WERI-Rb-1 (cell line): ENCODE results near the gene DDX54.

ENCODE experiments used
- DNase-seq: peaks from one replicate; pipeline ENCODE4 v3.0.0-alpha.2; 2020
- H3K27ac ChIP-seq: fragments of 250-450 bp; sonication (Bioruptor Pico); 2 replicates; pipeline ENCODE4 v1.5.1; 2020; ENCODE audit warnings: mild to moderate bottlenecking, moderate library complexity
- H3K27me3 ChIP-seq: fragments of 250-450 bp; sonication (Bioruptor Pico); 2 replicates; pipeline ENCODE4 v1.5.1; 2021; ENCODE audit warnings: mild to moderate bottlenecking, low read depth, moderate library complexity; ENCODE audit not compliant: insufficient read depth, severe bottlenecking
- H3K36me3 ChIP-seq: fragments of 250-450 bp; sonication (Bioruptor Pico); 2 replicates; pipeline ENCODE4 v1.5.1; 2020; ENCODE audit warnings: mild to moderate bottlenecking, moderate library complexity
- H3K4me3 ChIP-seq: 2 replicates; pipeline ENCODE4 v1.5.1; 2011; ENCODE audit warnings: low read depth, mild to moderate bottlenecking, control low read depth, low read length
- H3K9me3 ChIP-seq: fragments of 250-450 bp; sonication (Bioruptor Pico); 2 replicates; pipeline ENCODE4 v1.5.1; 2021; ENCODE audit warnings: mild to moderate bottlenecking, moderate library complexity; ENCODE audit not compliant: severe bottlenecking
- TF ChIP-seq, protein P1 (sequence below): IDR thresholded peaks from 2 replicates; pipeline ENCODE4 v1.5.1; 2011; ENCODE audit warnings: low read depth, mild to moderate bottlenecking, control low read depth, inconsistent platforms, low read length

DDX54 gene

DNA sequence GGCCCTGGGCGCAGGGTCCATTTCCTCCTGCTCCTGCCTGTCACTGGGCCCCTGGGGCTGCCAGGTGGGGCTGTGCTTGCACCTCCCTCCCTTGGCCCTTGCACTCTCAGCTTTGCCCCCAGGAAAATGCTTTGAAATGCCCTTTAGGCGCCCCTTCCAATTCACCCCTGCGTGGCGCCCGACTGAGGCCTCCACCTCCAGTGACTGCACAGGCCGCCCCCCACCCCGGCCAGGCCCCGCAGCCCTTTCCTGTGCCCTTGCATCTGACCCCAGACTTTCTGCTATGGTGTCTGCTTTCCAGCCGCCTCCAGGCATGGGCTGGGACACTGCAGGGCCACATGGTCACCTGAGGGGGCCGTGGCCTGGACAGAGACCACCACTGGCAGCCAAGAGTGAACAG lies 17.4 kb downstream of the DDX54 start:
- no peak for DNase-seq
- Histone ChIP-seq H3K36me3 (peaks cover 91% of the 10 kb centered on the region), H3K9me3 (no peaks in the 10 kb centered on the region), H3K27me3 (no peaks in the 10 kb centered on the region), H3K27ac (no peak overlapping the region), H3K4me3 (no peak overlapping the region)
- TF ChIP-seq, protein P1, sequence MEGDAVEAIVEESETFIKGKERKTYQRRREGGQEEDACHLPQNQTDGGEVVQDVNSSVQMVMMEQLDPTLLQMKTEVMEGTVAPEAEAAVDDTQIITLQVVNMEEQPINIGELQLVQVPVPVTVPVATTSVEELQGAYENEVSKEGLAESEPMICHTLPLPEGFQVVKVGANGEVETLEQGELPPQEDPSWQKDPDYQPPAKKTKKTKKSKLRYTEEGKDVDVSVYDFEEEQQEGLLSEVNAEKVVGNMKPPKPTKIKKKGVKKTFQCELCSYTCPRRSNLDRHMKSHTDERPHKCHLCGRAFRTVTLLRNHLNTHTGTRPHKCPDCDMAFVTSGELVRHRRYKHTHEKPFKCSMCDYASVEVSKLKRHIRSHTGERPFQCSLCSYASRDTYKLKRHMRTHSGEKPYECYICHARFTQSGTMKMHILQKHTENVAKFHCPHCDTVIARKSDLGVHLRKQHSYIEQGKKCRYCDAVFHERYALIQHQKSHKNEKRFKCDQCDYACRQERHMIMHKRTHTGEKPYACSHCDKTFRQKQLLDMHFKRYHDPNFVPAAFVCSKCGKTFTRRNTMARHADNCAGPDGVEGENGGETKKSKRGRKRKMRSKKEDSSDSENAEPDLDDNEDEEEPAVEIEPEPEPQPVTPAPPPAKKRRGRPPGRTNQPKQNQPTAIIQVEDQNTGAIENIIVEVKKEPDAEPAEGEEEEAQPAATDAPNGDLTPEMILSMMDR: no peak

DNA sequence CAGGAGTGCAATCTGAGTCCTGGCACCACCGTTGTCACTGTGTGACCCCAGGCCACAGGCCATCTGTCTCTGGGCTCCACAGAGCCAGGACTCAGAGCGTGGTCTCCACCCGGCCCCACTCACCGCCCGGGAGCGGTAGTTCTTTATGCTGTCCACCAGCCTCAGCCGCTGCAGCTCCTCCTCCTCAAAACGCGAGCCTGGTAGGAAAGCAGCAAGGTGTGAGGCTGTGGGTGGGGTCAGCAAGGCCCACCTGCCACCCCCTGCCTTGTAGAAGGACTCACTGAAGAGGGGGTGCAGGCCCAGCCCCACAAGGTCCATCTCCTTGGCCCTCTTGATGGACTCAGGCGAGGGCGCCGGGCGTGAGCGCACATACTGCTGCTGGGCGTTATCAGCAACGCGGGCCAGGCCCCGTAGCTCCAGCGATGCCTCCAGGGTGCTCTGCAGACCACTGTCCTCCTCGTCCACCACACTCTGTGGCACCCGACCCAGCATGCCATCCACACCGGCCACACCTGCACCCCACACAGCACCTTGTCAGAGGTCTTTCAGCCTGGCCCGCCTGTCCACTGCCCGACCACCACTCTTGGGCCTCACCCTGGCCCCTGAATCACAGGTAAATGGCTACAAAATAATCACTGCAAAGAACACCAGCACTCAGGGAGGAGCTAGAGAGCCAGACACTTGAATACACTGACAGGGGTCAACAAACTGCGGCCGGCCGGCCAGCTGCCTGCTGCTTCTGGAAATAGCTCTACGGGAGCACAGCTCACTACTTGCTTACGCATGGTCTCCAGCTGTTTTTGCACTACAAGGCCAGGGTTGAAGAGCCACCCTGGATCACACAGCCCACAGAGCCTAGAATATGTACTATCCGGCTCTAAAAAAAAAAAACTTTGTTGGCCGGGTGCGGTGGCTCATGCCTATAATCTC lies 19.5 kb downstream of the DDX54 start:
- no peak for DNase-seq
- Histone ChIP-seq H3K4me3 (no peak overlapping the region), H3K27ac (no peak overlapping the region), H3K9me3 (no peaks in the 10 kb centered on the region), H3K27me3 (no peaks in the 10 kb centered on the region), H3K36me3 (peaks cover 72% of the 10 kb centered on the region)
- TF ChIP-seq, protein P1: no peak

DNA sequence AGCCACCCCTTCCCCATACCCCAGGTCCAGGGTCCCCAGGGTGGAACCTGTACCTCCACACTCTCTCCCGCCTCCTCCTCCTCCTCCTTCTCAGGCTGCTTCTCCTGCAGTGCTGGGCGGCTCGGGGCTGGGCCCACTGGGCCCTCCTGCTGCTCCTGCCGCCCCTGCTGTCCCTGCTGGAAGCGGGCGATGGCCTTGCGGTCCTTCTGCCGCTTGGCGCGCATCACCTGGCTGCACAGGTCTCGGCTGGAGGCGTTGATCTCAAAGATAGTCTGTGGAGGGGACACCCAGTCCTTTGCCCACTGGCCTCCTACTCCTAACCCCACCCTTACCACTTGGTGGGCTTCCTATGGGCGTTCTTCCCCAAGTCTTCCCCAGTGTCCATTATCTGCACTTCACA lies 21.3 kb downstream of the DDX54 start:
- TF ChIP-seq, protein P1: no peak
- H3K27ac ChIP-seq: no peak overlapping the region
- H3K4me3 ChIP-seq: no peak overlapping the region

DNA sequence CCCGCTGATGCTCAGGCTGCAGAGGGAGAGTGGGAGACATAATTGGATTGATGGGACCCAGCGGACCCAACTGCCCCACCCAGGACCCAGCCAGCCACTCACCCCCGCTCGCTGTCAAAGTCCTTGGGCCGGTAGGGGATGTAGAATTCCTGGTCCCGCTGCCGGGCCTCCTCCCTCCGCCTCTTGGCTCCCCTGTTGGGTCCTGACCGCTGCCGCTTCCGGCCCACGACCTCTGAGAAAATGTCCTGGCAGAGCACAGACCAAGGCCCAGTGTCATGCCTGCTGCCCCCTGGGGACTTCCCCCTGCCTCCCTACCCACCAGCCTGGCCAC lies 22.3 kb downstream of the DDX54 start:
- DNase-seq: no peak
- Histone ChIP-seq H3K36me3 (peaks cover 72% of the 10 kb centered on the region), H3K4me3 (no peak overlapping the region), H3K27me3 (no peaks in the 10 kb centered on the region), H3K9me3 (no peaks in the 10 kb centered on the region), H3K27ac (peak overlapping the region; percentile 84)
- TF ChIP-seq, protein P1: no peak

More for the DNA sequence above, 21.3 kb downstream of the DDX54 start:
- peaks cover 72% of the 10 kb centered on the region for H3K36me3 ChIP-seq
- DNase-seq: no peak
- no peaks in the 10 kb centered on the region for H3K9me3 ChIP-seq
- H3K27me3 ChIP-seq: no peaks in the 10 kb centered on the region

DNA sequence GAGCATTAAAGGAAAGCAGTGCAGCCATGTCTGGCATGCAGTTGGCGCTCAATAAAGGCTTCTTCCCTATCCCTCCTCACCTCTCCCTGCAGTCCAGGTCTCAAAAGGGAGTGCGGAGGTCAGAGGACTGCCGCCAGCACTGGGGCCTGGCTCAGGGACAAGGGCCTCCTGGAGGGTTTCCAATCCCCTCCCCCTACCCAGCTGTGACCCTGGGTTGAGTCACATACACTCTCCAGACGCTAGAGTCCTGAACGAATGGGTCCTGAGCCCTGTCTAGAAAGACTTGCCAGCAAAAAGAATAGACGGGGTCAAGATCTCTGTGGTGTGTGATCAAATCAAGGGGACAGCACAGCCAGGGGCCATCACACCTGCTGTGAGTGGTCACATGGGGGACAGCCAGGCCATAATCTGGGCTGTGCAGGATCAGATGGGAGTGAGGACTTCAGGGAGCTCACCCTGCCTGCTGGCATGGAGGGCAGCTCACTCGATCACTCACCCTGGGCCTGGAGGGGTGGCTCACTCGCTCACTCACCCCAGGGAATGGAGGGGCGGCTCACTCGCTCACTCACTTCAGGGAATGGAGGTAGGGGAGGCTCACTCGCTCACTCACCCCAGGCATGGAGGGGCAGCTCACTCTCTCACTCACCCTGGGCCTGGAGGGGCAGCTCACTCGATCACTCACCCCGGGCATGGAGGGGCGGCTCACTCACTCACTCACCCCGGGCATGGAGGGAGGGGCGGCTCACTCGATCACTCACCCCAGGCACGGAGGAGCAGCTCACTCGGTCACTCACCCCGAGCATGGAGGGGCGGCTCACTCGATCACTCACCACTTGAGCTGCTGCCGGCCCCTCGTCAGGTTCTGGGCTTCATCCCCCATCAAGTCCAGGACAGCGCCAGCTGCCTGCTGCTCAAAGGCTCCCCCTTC lies 22.9 kb downstream of the DDX54 start:
- Histone ChIP-seq H3K9me3 (no peaks in the 10 kb centered on the region), H3K27me3 (no peaks in the 10 kb centered on the region), H3K4me3 (no peak overlapping the region), H3K36me3 (peaks cover 76% of the 10 kb centered on the region), H3K27ac (peak overlapping the region; percentile 84)
- peak; percentile 66 for DNase-seq
- TF ChIP-seq, protein P1: no peak
